Astrocyte (in vitro differentiated cells and primary cell): ENCODE results near the gene ANKRD52.

Experiments used
- CTCF ChIP-seq: IDR thresholded peaks from 2 replicates; pipeline ENCODE4 v1.5.1; 2011; ENCODE audit warnings: low read depth, mild to moderate bottlenecking, inconsistent platforms, low read length, moderate library complexity; ENCODE audit not compliant: insufficient read depth
- EZH2 ChIP-seq: IDR thresholded peaks from 2 replicates; pipeline ENCODE4 v1.6.1; 2012; ENCODE audit warnings: mild to moderate bottlenecking, low read length, inconsistent platforms; ENCODE audit not compliant: insufficient read depth

GRCh38 chr12:56286044-56286830, 28.1 kb upstream of the ANKRD52 start:
- TF ChIP-seq CTCF (no peak), EZH2 (no peak)
